DOHH2 (cell line): ENCODE data around the gene PCDHA6.

ENCODE experiments used
- EZH2phosphoT487 ChIP-seq: fragments of 200-600 bp; sonication (generic); IDR thresholded peaks from 2 replicates; pipeline ENCODE4 v1.6.1; 2017; ENCODE audit warnings: borderline replicate concordance, mild to moderate bottlenecking, antibody characterized with exemption, low read length, moderate library complexity, mixed read lengths
- TF ChIP-seq, protein P1 (sequence below): fragments of 200-600 bp; sonication (generic); IDR thresholded peaks from one replicate; pipeline ENCODE4 v1.5.1; 2014; ENCODE audit warnings: antibody characterized with exemption, mild to moderate bottlenecking, low read depth, low read length; ENCODE audit not compliant: poor library complexity, severe bottlenecking

DNA sequence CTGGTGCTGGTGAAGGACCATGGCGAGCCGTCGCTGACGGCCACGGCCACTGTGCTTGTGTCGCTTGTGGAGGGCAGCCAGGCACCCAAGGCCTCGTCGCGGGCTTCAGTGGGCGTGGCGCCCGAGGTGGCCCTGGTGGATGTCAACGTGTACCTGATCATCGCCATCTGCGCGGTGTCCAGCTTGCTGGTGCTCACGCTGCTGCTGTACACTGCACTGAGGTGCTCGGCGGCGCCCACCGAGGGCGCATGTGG is 30.2 kb downstream of the PCDHA6 start:
- TF ChIP-seq, protein P1, sequence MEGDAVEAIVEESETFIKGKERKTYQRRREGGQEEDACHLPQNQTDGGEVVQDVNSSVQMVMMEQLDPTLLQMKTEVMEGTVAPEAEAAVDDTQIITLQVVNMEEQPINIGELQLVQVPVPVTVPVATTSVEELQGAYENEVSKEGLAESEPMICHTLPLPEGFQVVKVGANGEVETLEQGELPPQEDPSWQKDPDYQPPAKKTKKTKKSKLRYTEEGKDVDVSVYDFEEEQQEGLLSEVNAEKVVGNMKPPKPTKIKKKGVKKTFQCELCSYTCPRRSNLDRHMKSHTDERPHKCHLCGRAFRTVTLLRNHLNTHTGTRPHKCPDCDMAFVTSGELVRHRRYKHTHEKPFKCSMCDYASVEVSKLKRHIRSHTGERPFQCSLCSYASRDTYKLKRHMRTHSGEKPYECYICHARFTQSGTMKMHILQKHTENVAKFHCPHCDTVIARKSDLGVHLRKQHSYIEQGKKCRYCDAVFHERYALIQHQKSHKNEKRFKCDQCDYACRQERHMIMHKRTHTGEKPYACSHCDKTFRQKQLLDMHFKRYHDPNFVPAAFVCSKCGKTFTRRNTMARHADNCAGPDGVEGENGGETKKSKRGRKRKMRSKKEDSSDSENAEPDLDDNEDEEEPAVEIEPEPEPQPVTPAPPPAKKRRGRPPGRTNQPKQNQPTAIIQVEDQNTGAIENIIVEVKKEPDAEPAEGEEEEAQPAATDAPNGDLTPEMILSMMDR, result no peak
- no peak for TF ChIP-seq EZH2phosphoT487
